Mesenchymal stem cell (in vitro differentiated cells and primary cell): ENCODE data around the gene CD109.
A peak's percentile ranks its signal among the peaks of the same experiment; 100 is the strongest.

ENCODE experiments used
- DNase-seq: peaks from one replicate; pipeline ENCODE4 v3.0.0-alpha.2; 2013
- H2AFZ ChIP-seq: one replicate; pipeline ENCODE4 v1.6.1; 2013; ENCODE audit warnings: low read depth, mild to moderate bottlenecking, control low read depth, inconsistent platforms, low read length, moderate library complexity
- H2AK5ac ChIP-seq: 2 replicates; pipeline ENCODE4 v1.6.1; 2013; ENCODE audit warnings: low read length, moderate library complexity, mild to moderate bottlenecking, inconsistent platforms; ENCODE audit not compliant: severe bottlenecking
- H2BK120ac ChIP-seq: one replicate; pipeline ENCODE4 v1.6.1; 2013; ENCODE audit warnings: low read depth, mild to moderate bottlenecking, inconsistent platforms, low read length, moderate library complexity
- H2BK12ac ChIP-seq, 2 experiments: one replicate each; pipeline ENCODE4 v1.6.1; 2013; ENCODE audit warnings: inconsistent platforms in 2 of 2, low read length in 2 of 2, mild to moderate bottlenecking in 2 of 2, moderate library complexity in 2 of 2, control low read depth in 1 of 2
- H2BK15ac ChIP-seq: one replicate; pipeline ENCODE4 v1.6.1; 2013; ENCODE audit warnings: mild to moderate bottlenecking, low read depth, inconsistent platforms; ENCODE audit not compliant: poor library complexity, severe bottlenecking
- H2BK5ac ChIP-seq: 2 replicates; pipeline ENCODE4 v1.6.1; 2013; ENCODE audit warnings: low read depth, mild to moderate bottlenecking, low read length, control low read depth, inconsistent platforms; ENCODE audit not compliant: poor library complexity, severe bottlenecking
- H3K14ac ChIP-seq, 2 experiments: one replicate each; pipeline ENCODE4 v1.6.1; 2013; ENCODE audit warnings: inconsistent platforms in 2 of 2, low read length in 2 of 2, control low read depth in 1 of 2, mild to moderate bottlenecking in 1 of 2, moderate library complexity in 1 of 2
- H3K18ac ChIP-seq, 2 experiments: one replicate each; pipeline ENCODE4 v1.6.1; 2013; ENCODE audit warnings: inconsistent platforms in 2 of 2, low read length in 2 of 2, control low read depth in 1 of 2, low read depth in 1 of 2, mild to moderate bottlenecking in 1 of 2
- H3K23ac ChIP-seq, 2 experiments: one replicate each; pipeline ENCODE4 v1.6.1; 2013; ENCODE audit warnings: inconsistent platforms in 2 of 2, low read length in 2 of 2, mild to moderate bottlenecking in 2 of 2, moderate library complexity in 2 of 2, control low read depth in 1 of 2
- H3K27ac ChIP-seq: 2 replicates; pipeline ENCODE4 v1.5.1; 2013; ENCODE audit warnings: mild to moderate bottlenecking, moderate library complexity, low read length, control low read depth, inconsistent platforms; ENCODE audit not compliant: poor library complexity, severe bottlenecking
- H3K27me3 ChIP-seq, 2 experiments: 2 replicates each; pipeline versions ENCODE4 v1.6.1 to v1.7.0; 2013; ENCODE audit warnings: low read length in 2 of 2, mild to moderate bottlenecking in 2 of 2, moderate library complexity in 2 of 2, control low read depth in 1 of 2, inconsistent platforms in 1 of 2; ENCODE audit not compliant: control insufficient read depth in 1 of 2, insufficient read depth in 1 of 2
- H3K36me3 ChIP-seq, 2 experiments: 2 replicates each; pipeline versions ENCODE4 v1.6.1 to v1.7.0; 2013; ENCODE audit warnings: low read length in 2 of 2, control low read depth in 1 of 2, inconsistent platforms in 1 of 2, low read depth in 1 of 2, mild to moderate bottlenecking in 1 of 2; ENCODE audit not compliant: insufficient read depth in 2 of 2, control insufficient read depth in 1 of 2
- H3K4ac ChIP-seq, 2 experiments: one replicate each; pipeline ENCODE4 v1.6.1; 2013; ENCODE audit warnings: inconsistent platforms in 2 of 2, low read length in 2 of 2, mild to moderate bottlenecking in 2 of 2, moderate library complexity in 2 of 2, control low read depth in 1 of 2, low read depth in 1 of 2
- H3K4me1 ChIP-seq: 2 replicates; pipeline ENCODE4 v1.6.1; 2013; ENCODE audit warnings: low read depth, low read length, control low read depth; ENCODE audit not compliant: control insufficient read depth, insufficient read depth
- H3K4me2 ChIP-seq: 2 replicates; pipeline ENCODE4 v1.6.1; 2013; ENCODE audit warnings: low read length, mild to moderate bottlenecking, inconsistent platforms; ENCODE audit not compliant: poor library complexity, severe bottlenecking
- H3K4me3 ChIP-seq, 2 experiments: 2 replicates each; pipeline versions ENCODE4 v1.5.1 to v1.7.0; 2013; ENCODE audit warnings: low read length in 2 of 2, mild to moderate bottlenecking in 2 of 2, control low read depth in 1 of 2, low read depth in 1 of 2; ENCODE audit not compliant: insufficient read depth in 1 of 2
- H3K79me1 ChIP-seq: replicated peaks from 2 replicates; pipeline ENCODE4 v1.6.1; 2013; ENCODE audit warnings: mild to moderate bottlenecking, control low read depth, low read length, inconsistent platforms; ENCODE audit not compliant: poor library complexity, severe bottlenecking
- H3K9ac ChIP-seq: 2 replicates; pipeline ENCODE4 v1.7.0; 2013; ENCODE audit warnings: mild to moderate bottlenecking, low read length, moderate library complexity
- H3K9me3 ChIP-seq: 2 replicates; pipeline ENCODE4 v1.7.0; 2013; ENCODE audit warnings: mild to moderate bottlenecking, low read length; ENCODE audit not compliant: control insufficient read depth
- H4K8ac ChIP-seq: one replicate; pipeline ENCODE4 v1.6.1; 2013; ENCODE audit warnings: inconsistent platforms, mild to moderate bottlenecking, low read length, moderate library complexity
- H4K91ac ChIP-seq: one replicate; pipeline ENCODE4 v1.6.1; 2013; ENCODE audit warnings: mild to moderate bottlenecking, low read length, inconsistent platforms
- WGBS: methylation state at CpG from one replicate; pipeline ENCODE4 v1.1.7; 2013; ENCODE audit warnings: mixed read lengths; 5-methylcytosine and 5-hydroxymethylcytosine counted together

The CD109 gene

DNA sequence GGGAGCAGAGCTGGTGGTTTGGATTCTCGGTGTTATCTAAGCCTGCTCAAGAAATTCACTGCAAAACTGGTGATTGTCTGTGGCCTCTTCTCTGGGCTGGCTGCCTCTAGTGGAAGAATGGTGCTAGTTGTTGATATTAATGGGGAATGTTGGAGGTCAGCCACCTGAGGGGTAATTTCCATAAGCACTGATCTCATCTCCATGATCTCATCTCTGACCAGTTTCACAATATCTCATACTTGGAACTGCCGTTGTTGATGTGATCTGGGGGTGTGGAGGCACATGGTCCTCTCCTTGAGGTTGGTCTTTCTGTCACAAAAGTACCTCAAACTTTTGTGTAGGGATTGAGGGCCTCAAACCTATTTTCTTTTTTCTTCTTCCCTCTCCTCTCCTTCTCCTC, 102.6 kb downstream of the CD109 start:
- Histone ChIP-seq H3K23ac (no peak overlapping the region), H2BK12ac (no peak overlapping the region), H3K27ac (peak overlapping the region; percentile 31), H2AFZ (no peak overlapping the region), H3K4me1 (peaks cover 4% of the 10 kb centered on the region), H3K9ac (peak overlapping the region; percentile 81), H3K4ac (no peak overlapping the region), H2AK5ac (no peak overlapping the region), H3K4me2 (no peak overlapping the region), H2BK15ac (no peak overlapping the region), H4K8ac (no peak overlapping the region), H4K91ac (no peak overlapping the region), H3K14ac (no peak overlapping the region), H3K9me3 (no peaks in the 10 kb centered on the region), H3K79me1 (peaks cover 4% of the 10 kb centered on the region), H2BK120ac (no peak overlapping the region), H3K4me3 (no peak overlapping the region), H3K18ac (no peak overlapping the region), H2BK5ac (no peak overlapping the region), H3K27me3 (no peaks in the 10 kb centered on the region), H3K36me3 (peaks cover 0 to 40% of the 10 kb centered on the region in 2 experiments)
- peak; percentile 94 for DNase-seq
- WGBS: 100% methylated on average over 1 of the region's 2 CpGs

GRCh38 chr6:73800997-73801396, 105.0 kb downstream of the CD109 start:
- Histone ChIP-seq H3K23ac (no peak overlapping the region), H3K36me3 (peaks cover 0 to 31% of the 10 kb centered on the region in 2 experiments), H2AK5ac (no peak overlapping the region), H2BK5ac (no peak overlapping the region), H3K4me1 (peaks cover 8% of the 10 kb centered on the region), H2AFZ (no peak overlapping the region), H2BK12ac (peak overlapping the region in 1 of 2 experiments; percentile 39), H3K4me3 (no peak overlapping the region), H2BK15ac (no peak overlapping the region), H2BK120ac (no peak overlapping the region), H3K4ac (no peak overlapping the region), H4K91ac (no peak overlapping the region), H3K18ac (no peak overlapping the region), H3K14ac (no peak overlapping the region), H3K9ac (peak overlapping the region; percentile 42), H3K27me3 (no peaks in the 10 kb centered on the region), H3K27ac (no peak overlapping the region), H3K79me1 (peaks cover 4% of the 10 kb centered on the region), H3K9me3 (no peaks in the 10 kb centered on the region), H3K4me2 (no peak overlapping the region), H4K8ac (no peak overlapping the region)
- no peak for DNase-seq
- 100% methylated on average over 1 of the region's 1 CpG for WGBS

DNA sequence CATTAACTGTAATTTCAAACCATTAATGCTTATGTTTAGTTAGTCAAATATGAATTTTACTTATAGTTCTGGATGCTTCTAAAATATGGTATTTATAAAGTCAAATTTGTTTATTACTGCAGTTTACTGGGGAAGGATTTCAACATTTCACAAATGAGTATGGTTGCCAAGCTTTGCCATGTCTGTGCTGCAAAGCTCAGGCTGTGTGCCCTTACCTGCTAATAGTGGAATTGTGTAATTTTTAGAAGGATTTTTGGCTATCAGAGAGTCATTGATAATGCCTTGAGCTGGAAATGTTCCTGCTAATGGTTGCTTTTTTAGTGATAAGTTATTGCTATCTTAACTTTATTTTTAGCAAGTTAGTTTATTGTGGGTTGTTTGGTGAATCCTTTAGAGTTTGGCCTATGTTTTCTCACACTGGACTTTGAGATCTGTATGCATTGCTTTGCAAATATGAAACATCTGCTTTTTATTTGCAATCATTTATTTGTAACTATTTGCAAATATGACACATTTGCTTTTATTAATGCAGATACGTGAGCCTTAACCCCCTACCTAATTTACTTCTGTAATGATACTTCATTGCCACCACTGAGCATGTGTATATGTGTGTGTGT, 105.8 kb downstream of the CD109 start:
- H3K4me3 ChIP-seq: no peak overlapping the region
- peaks cover 8% of the 10 kb centered on the region for H3K4me1 ChIP-seq
- H3K79me1 ChIP-seq: peaks cover 5% of the 10 kb centered on the region
- no peak overlapping the region for H2BK120ac ChIP-seq
- H3K23ac ChIP-seq: no peak overlapping the region
- H2BK15ac ChIP-seq: no peak overlapping the region
- H3K18ac ChIP-seq: no peak overlapping the region
- DNase-seq: no peak
- no peak overlapping the region for H3K4me2 ChIP-seq
- peaks cover 0 to 27% of the 10 kb centered on the region in 2 experiments for H3K36me3 ChIP-seq
- no peak overlapping the region for H3K27ac ChIP-seq
- H2AK5ac ChIP-seq: no peak overlapping the region
- H3K27me3 ChIP-seq: no peaks in the 10 kb centered on the region
- H2BK12ac ChIP-seq: no peak overlapping the region
- no peaks in the 10 kb centered on the region for H3K9me3 ChIP-seq
- H4K8ac ChIP-seq: no peak overlapping the region
- no peak overlapping the region for H3K14ac ChIP-seq
- H2AFZ ChIP-seq: no peak overlapping the region
- H3K9ac ChIP-seq: peak overlapping the region; percentile 42
- H3K4ac ChIP-seq: no peak overlapping the region
- H4K91ac ChIP-seq: no peak overlapping the region
- WGBS: no CpG with 5 or more reads among the region's 1 CpG
- H2BK5ac ChIP-seq: no peak overlapping the region

GRCh38 chr6:73802366-73802765, 106.4 kb downstream of the CD109 start:
- Histone ChIP-seq H2AK5ac (no peak overlapping the region), H3K23ac (no peak overlapping the region), H3K14ac (no peak overlapping the region), H3K27me3 (no peaks in the 10 kb centered on the region), H3K9ac (peak overlapping the region; percentile 86), H3K4me1 (peaks cover 8% of the 10 kb centered on the region), H3K4me3 (no peak overlapping the region), H3K18ac (no peak overlapping the region), H3K4ac (no peak overlapping the region), H3K27ac (peak overlapping the region; percentile 86), H2BK12ac (no peak overlapping the region), H2AFZ (no peak overlapping the region), H3K79me1 (peaks cover 5% of the 10 kb centered on the region), H3K9me3 (no peaks in the 10 kb centered on the region), H2BK15ac (no peak overlapping the region), H4K91ac (no peak overlapping the region), H3K4me2 (no peak overlapping the region), H2BK120ac (peak overlapping the region; percentile 49), H4K8ac (no peak overlapping the region), H2BK5ac (no peak overlapping the region), H3K36me3 (peaks cover 0 to 29% of the 10 kb centered on the region in 2 experiments)
- no peak for DNase-seq
- 100% methylated on average over 1 of the region's 2 CpGs for WGBS
